Panc1 (cell line): ENCODE results near the gene CETN1. TPM values are rescaled to one million over a fixed set of nuclear protein-coding genes. Genes with fewer than 3 reads are reported as not detected.
A peak's percentile ranks its signal among the peaks of the same experiment; 100 is the strongest.

Experiments
- ATAC-seq: fragments of 200-7000 bp; cut with Tn5 transposase; 2 replicates; pipeline ENCODE4 v1.9.1; 2020; ENCODE audit warnings: mild to moderate bottlenecking, moderate library complexity
- BruUV-seq: library from RNA; stranded (reverse); fragments of 400-500 nt; replicated peaks from 2 replicates; lab custom pipeline; 2021; lab: Mats Ljungman, UMichigan
- CTCF ChIA-PET: fragments of 300-600 bp; sonication (Branson Sonifier 250); formaldehyde crosslinking; loops from one replicate; lab custom pipeline; 2022; ENCODE audit warnings: antibody characterized with exemption; lab: Charles Lee
- POLR2A ChIA-PET: fragments of 300-600 bp; sonication (Branson Sonifier 250); formaldehyde crosslinking; loops from one replicate; lab custom pipeline; 2022; ENCODE audit warnings: antibody characterized with exemption; lab: Charles Lee
- DNase-seq: peaks from one replicate; pipeline ENCODE4 v3.0.0-alpha.2; 2010; ENCODE audit warnings: low read depth, low spot score
- H3K27ac ChIP-seq: 2 replicates; pipeline ENCODE4 v1.5.1; 2011; ENCODE audit warnings: mild to moderate bottlenecking, low read length, inconsistent platforms
- H3K27me3 ChIP-seq: fragments of 200-500 bp; sonication (Bioruptor generic); 2 replicates; pipeline ENCODE4 v1.6.0; 2014; ENCODE audit warnings: low read length, inconsistent platforms; ENCODE audit not compliant: control insufficient read depth, insufficient read depth
- H3K36me3 ChIP-seq: fragments of 200-500 bp; sonication (Bioruptor generic); 2 replicates; pipeline ENCODE4 v1.5.1; 2014; ENCODE audit warnings: inconsistent platforms, mild to moderate bottlenecking, low read length, moderate library complexity; ENCODE audit not compliant: control insufficient read depth, insufficient read depth
- H3K4me1 ChIP-seq: 2 replicates; pipeline ENCODE4 v1.5.1; 2011; ENCODE audit warnings: inconsistent platforms, mild to moderate bottlenecking, low read length, moderate library complexity; ENCODE audit not compliant: control insufficient read depth, insufficient read depth
- H3K4me3 ChIP-seq, 2 experiments: 2 replicates each; pipeline ENCODE4 v1.5.1; 2011 to 2012; ENCODE audit warnings: low read depth in 2 of 2, low read length in 2 of 2, mild to moderate bottlenecking in 2 of 2, inconsistent platforms in 1 of 2, moderate library complexity in 1 of 2
- H3K9me3 ChIP-seq: fragments of 200-500 bp; sonication (Bioruptor generic); 2 replicates; pipeline ENCODE4 v1.5.1; 2014; ENCODE audit warnings: low read depth, mild to moderate bottlenecking, inconsistent platforms, low read length, moderate library complexity; ENCODE audit not compliant: control insufficient read depth, insufficient read depth
- CTCF ChIP-seq: fragments of 450-650 bp; IDR thresholded peaks from 2 replicates; pipeline ENCODE4 v1.5.1; 2017; ENCODE audit warnings: mild to moderate bottlenecking
- REST ChIP-seq, 2 experiments: IDR thresholded peaks; 2 replicates each; pipeline ENCODE4 v1.6.1; 2011 to 2012; ENCODE audit warnings: low read depth in 2 of 2, control low read depth in 1 of 2, low read length in 1 of 2, mild to moderate bottlenecking in 1 of 2, moderate library complexity in 1 of 2; ENCODE audit not compliant: insufficient read depth in 1 of 2
- SIN3A ChIP-seq: IDR thresholded peaks from 2 replicates; pipeline ENCODE4 v1.6.1; 2012; ENCODE audit warnings: low read depth, mild to moderate bottlenecking, low read length, moderate library complexity, borderline replicate concordance; ENCODE audit not compliant: insufficient read depth
- in situ Hi-C: cut with HindIII; loops from 2 replicates; pipeline ENCODE4 v1.10.0; 2016; ENCODE audit warnings: low sequenced_read_pairs, low pct_unique_long_range_greater_than_20kb
- intact Hi-C: fragments of 100-400 bp; cut with micrococcal nuclease; formaldehyde crosslinking; loops from one replicate; pipeline ENCODE4 v1.10.0; 2022; ENCODE audit not compliant: unreplicated experiment
- total RNA-seq: library from RNA; stranded (reverse); gene quantifications from one replicate; pipeline ENCODE4 v1.2.1, GENCODE V29; 2021; ENCODE audit not compliant: unreplicated experiment

CETN1 gene
- total RNA-seq, 1 experiment from 2014 or later: not detected

GRCh38 chr18:616380-616995 lies 36.3 kb downstream of the CETN1 start:
- Histone ChIP-seq H3K36me3 (no peaks in the 10 kb centered on the region), H3K27me3 (no peaks in the 10 kb centered on the region), H3K27ac (no peak overlapping the region), H3K4me1 (no peaks in the 10 kb centered on the region), H3K4me3 (no peak overlapping the region), H3K9me3 (no peaks in the 10 kb centered on the region)
- BruUV-seq: no TSS peak
- DNase-seq: no peak
- intact Hi-C loops: loop anchor here (2.0 kb wide), 1 partner anchor 330 kb away; no protein-coding TSS in a partner anchor
- POLR2A ChIA-PET: no interaction called here
- CTCF ChIA-PET: interaction anchor here (0.5 kb wide), 1 partner anchor 75 kb away, joined by 3 read pairs; no protein-coding TSS in a partner anchor
- peak; percentile 60; the same call in 1 of the 2 replicates for ATAC-seq
- in situ Hi-C loops: no loop called here
- no peak for TF ChIP-seq REST (IDR thresholded peaks at IDR 0.05; ENCODE audit: insufficient read depth in 1 of 2, low read depth in 2 of 2, low read length in 1 of 2)
- TF ChIP-seq CTCF: peak; percentile 72; the same call in 1 of the 2 replicates

- in situ Hi-C loops: no loop called here
- H3K9me3 ChIP-seq: no peaks in the 10 kb centered on the region
- no peaks in the 10 kb centered on the region for H3K36me3 ChIP-seq
- intact Hi-C loops: loop anchor here (2.0 kb wide), 1 partner anchor 331 kb away; no protein-coding TSS in a partner anchor
- DNase-seq (no peak), ATAC-seq (no peak)
- H3K27me3 ChIP-seq: no peaks in the 10 kb centered on the region
- TF ChIP-seq CTCF (no peak), SIN3A (no peak)
- no peak overlapping the region for H3K27ac ChIP-seq
- H3K4me3 ChIP-seq: no peak overlapping the region
- no peaks in the 10 kb centered on the region for H3K4me1 ChIP-seq
- ChIA-PET POLR2A (interaction anchor here (0.6 kb wide), 1 partner anchor 451 kb away, joined by 3 read pairs; no protein-coding TSS in a partner anchor), CTCF (interaction anchor here (0.8 kb wide), 1 partner anchor 13 kb away, joined by 4 read pairs; no protein-coding TSS in a partner anchor)
- no TSS peak for BruUV-seq
Observed at GRCh38 chr18:617970-618504, 37.9 kb downstream of the CETN1 start.
